Endothelial cell of umbilical vein (primary cell): ENCODE measurements around the gene SCP2. TPM values are rescaled to one million over a fixed set of nuclear protein-coding genes. Genes with fewer than 3 reads are reported as not detected.

ENCODE experiments used
- BruUV-seq: library from RNA; stranded (reverse); fragments of 400-500 nt; replicated peaks from 2 replicates; lab custom pipeline; 2021; lab: Mats Ljungman, UMichigan
- CTCF ChIA-PET: fragments of 300-600, 350-600 bp; sonication (Branson Sonifier 250); formaldehyde crosslinking; loops from one replicate; lab custom pipeline; 2021; ENCODE audit warnings: antibody characterized with exemption, inconsistent platforms; lab: Charles Lee
- POLR2A ChIA-PET: fragments of 300-600, 350-600 bp; sonication (Branson Sonifier 250); formaldehyde crosslinking; loops from one replicate; lab custom pipeline; 2021; ENCODE audit warnings: antibody characterized with exemption, inconsistent platforms; lab: Charles Lee
- DNase-seq: peaks from one replicate; pipeline ENCODE4 v3.0.0-alpha.2; 2011; ENCODE audit warnings: low read depth, low spot score
- FAIRE-seq: peaks from 2 replicates; lab custom pipeline; 2011; peaks lifted over from hg19 to GRCh38; lab: Jason Lieb, UNC
- H2AFZ ChIP-seq: 2 replicates; pipeline ENCODE4 v1.6.0; 2012; ENCODE audit warnings: low read depth, low read length, control low read depth, inconsistent platforms
- H3K27ac ChIP-seq: 2 replicates; pipeline ENCODE4 v1.5.1; 2011; ENCODE audit warnings: low read depth, mild to moderate bottlenecking, control low read depth, low read length, moderate library complexity; ENCODE audit not compliant: insufficient read depth
- H3K27me3 ChIP-seq, 2 experiments: 2 replicates each; pipeline versions ENCODE4 v1.6.0 to v1.6.1; 2011; ENCODE audit warnings: low read length in 2 of 2, mixed read lengths in 1 of 2; ENCODE audit not compliant: control insufficient read depth in 2 of 2, insufficient read depth in 2 of 2
- H3K36me3 ChIP-seq, 2 experiments: 2 replicates in 1 of 2; 3 replicates in 1 of 2; pipeline ENCODE4 v1.5.1; 2011; ENCODE audit warnings: low read length in 2 of 2, mild to moderate bottlenecking in 1 of 2, moderate library complexity in 1 of 2; ENCODE audit not compliant: control insufficient read depth in 2 of 2, insufficient read depth in 2 of 2; ENCODE audit errors: extremely low read depth in 1 of 2
- H3K4me1 ChIP-seq: 3 replicates; pipeline ENCODE4 v1.5.1; 2011; ENCODE audit warnings: mild to moderate bottlenecking, low read length; ENCODE audit not compliant: control insufficient read depth, insufficient read depth; ENCODE audit errors: extremely low read depth
- H3K4me2 ChIP-seq: 2 replicates; pipeline ENCODE4 v1.6.1; 2011; ENCODE audit warnings: low read length, control low read depth, mixed read lengths; ENCODE audit not compliant: insufficient read depth
- H3K4me3 ChIP-seq, 3 experiments: fragments of 200-600 bp in 1 of 3; sonication (generic), shearing (Covaris generic) in 1 of 3; replicated peaks in 1 of 3; 2 replicates each; pipeline ENCODE4 v1.5.1; 2011 to 2016; ENCODE audit warnings: control low read depth in 3 of 3, low read length in 3 of 3, mild to moderate bottlenecking in 2 of 3, inconsistent platforms in 1 of 3, low read depth in 1 of 3, moderate library complexity in 1 of 3; ENCODE audit not compliant: insufficient read depth in 1 of 3
- H3K79me2 ChIP-seq: 2 replicates; pipeline ENCODE4 v1.6.0; 2012; ENCODE audit warnings: low read length, inconsistent platforms; ENCODE audit not compliant: control insufficient read depth, insufficient read depth
- H3K9ac ChIP-seq: replicated peaks from 2 replicates; pipeline ENCODE3; 2011; ENCODE audit warnings: low read length, control low read depth; ENCODE audit not compliant: insufficient read depth; ENCODE audit errors: extremely low read depth
- H3K9me1 ChIP-seq: replicated peaks from 3 replicates; pipeline ENCODE4 v1.6.0; 2011; ENCODE audit warnings: mild to moderate bottlenecking, low read length; ENCODE audit not compliant: control insufficient read depth, insufficient read depth; ENCODE audit errors: extremely low read depth
- H3K9me3 ChIP-seq: replicated peaks from 2 replicates; pipeline ENCODE4 v1.5.1; 2012; ENCODE audit warnings: low read length, inconsistent platforms; ENCODE audit not compliant: control insufficient read depth, insufficient read depth
- H4K20me1 ChIP-seq: replicated peaks from 2 replicates; pipeline ENCODE3; 2011; ENCODE audit warnings: mild to moderate bottlenecking, low read length; ENCODE audit not compliant: control insufficient read depth, insufficient read depth; ENCODE audit errors: extremely low read depth
- EZH2 ChIP-seq: IDR thresholded peaks from 2 replicates; pipeline ENCODE4 v1.6.1; 2012; ENCODE audit warnings: borderline replicate concordance, low read depth, mild to moderate bottlenecking, moderate library complexity, low read length, inconsistent platforms; ENCODE audit not compliant: severe bottlenecking
- FOS ChIP-seq: IDR thresholded peaks from 2 replicates; pipeline ENCODE4 v1.6.1; 2011; ENCODE audit warnings: mild to moderate bottlenecking, low read length, moderate library complexity, borderline replicate concordance; ENCODE audit not compliant: insufficient read depth
- GATA2 ChIP-seq: IDR thresholded peaks from 2 replicates; pipeline ENCODE4 v1.7.0; 2011; ENCODE audit warnings: low read depth, mild to moderate bottlenecking, moderate library complexity, mixed read lengths, low read length; ENCODE audit not compliant: insufficient read length, insufficient read depth
- JUN ChIP-seq: IDR thresholded peaks from 2 replicates; pipeline ENCODE4 v1.6.1; 2011; ENCODE audit warnings: borderline replicate concordance, low read depth; ENCODE audit not compliant: insufficient read length, insufficient read depth
- MYC ChIP-seq: IDR thresholded peaks from one replicate; pipeline ENCODE4 v1.6.1; 2011; ENCODE audit warnings: mild to moderate bottlenecking, low read depth, low read length
- POLR2A ChIP-seq: IDR thresholded peaks from 2 replicates; pipeline ENCODE4 v1.6.1; 2012; ENCODE audit warnings: low read depth, mild to moderate bottlenecking, control low read depth, low read length
- POLR2AphosphoS5 ChIP-seq: IDR thresholded peaks from 2 replicates; pipeline ENCODE4 v1.6.1; 2012; ENCODE audit warnings: low read depth, mild to moderate bottlenecking, control low read depth, low read length, moderate library complexity; ENCODE audit not compliant: insufficient read depth
- dilution Hi-C: fragments of 300-500 bp; cut with MboI; formaldehyde crosslinking; loops from one replicate; pipeline ENCODE4 v1.15.0; 2019; ENCODE audit warnings: low sequenced_read_pairs; ENCODE audit not compliant: extremely low pct_ligation_motif_present
- intact Hi-C: fragments of 100-400 bp; cut with micrococcal nuclease; formaldehyde crosslinking; loops from one replicate; pipeline ENCODE4 v1.10.0; 2022
- polyA plus RNA-seq, 4 experiments: library from polyadenylated mRNA; depleted of rRNA in 3 of 4; stranded (reverse) in 3 of 4; unstranded in 1 of 4; fragments of >200 nt; gene quantifications; 2 replicates each; pipeline versions ENCODE4 v1.2.1 to v1.2.3, GENCODE V29; 2011 to 2012; ENCODE audit warnings: missing spikeins in 1 of 4
- total RNA-seq: library from RNA; stranded (reverse); gene quantifications from 2 replicates; pipeline ENCODE4 v1.2.3, GENCODE V29; 2021
- TF ChIP-seq, protein P1 (sequence below), 2 donors: IDR thresholded peaks; 1 replicate in 1 of 2; 2 replicates in 1 of 2; pipeline ENCODE4 v1.5.1; 2011; ENCODE audit warnings: low read length in 2 of 2, mild to moderate bottlenecking in 2 of 2, moderate library complexity in 2 of 2, control low read depth in 1 of 2, inconsistent platforms in 1 of 2, low read depth in 1 of 2; ENCODE audit not compliant: insufficient read depth in 1 of 2; ENCODE audit errors: extremely low read depth in 1 of 2
- TF ChIP-seq, protein P2 (sequence below): IDR thresholded peaks from 2 replicates; pipeline ENCODE4 v1.6.1; 2011; ENCODE audit not compliant: insufficient read depth, insufficient read length

The SCP2 gene
- total and polyA plus RNA-seq, 2 donors (not counting 3 experiments of a cell fraction or from before 2014, with no cell fraction given) = 42.4 to 92.7 TPM

DNA sequence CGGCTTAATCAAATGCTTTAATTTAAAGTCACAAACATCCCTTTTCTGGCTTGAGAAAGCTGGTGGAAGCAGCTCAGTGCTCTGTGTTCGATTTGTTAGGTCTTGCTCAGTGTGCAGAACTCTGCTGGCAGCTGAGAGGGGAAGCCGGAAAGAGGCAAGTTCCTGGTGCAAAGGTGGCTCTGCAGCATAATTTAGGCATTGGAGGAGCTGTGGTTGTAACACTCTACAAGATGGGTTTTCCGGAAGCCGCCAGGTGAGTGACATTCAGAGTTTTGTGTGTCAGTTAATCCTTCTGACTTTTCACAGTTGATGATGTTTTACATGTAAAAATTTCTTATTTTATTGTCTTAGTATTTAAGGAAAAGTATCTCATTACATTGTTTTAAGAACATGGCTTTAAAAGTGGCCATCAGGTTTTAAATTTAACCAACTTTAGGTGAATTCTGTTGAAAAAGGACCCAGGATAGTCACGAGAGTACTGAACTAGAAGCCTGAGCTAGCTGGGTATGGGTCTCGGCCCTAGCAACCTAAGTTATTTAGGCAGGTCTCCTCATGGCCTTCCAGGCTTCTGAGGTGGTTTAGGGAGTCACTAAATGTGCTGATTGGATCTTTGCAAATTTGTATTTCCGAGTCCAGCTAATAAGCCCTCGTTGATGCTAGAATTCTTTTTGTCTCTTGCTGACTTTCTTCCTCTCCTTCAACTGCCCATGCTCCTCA lies 87.9 kb downstream of the SCP2 start:
- Histone ChIP-seq H3K4me3 (peak overlapping the region; percentile 59 to 78 (median 73)), H4K20me1 (no peaks in the 10 kb centered on the region), H3K9me1 (peaks cover 3% of the 10 kb centered on the region), H3K27ac (no peak overlapping the region), H2AFZ (peak overlapping the region; percentile 82), H3K9ac (peak overlapping the region; percentile 61), H3K79me2 (peaks cover 17% of the 10 kb centered on the region), H3K36me3 (no peaks in the 10 kb centered on the region), H3K9me3 (no peaks in the 10 kb centered on the region), H3K27me3 (no peaks in the 10 kb centered on the region), H3K4me2 (peak overlapping the region; percentile 89), H3K4me1 (peaks cover 7% of the 10 kb centered on the region)
- TF ChIP-seq POLR2AphosphoS5 = peak; percentile 64
- TF ChIP-seq GATA2 = no peak
- peak; percentile 37 for TF ChIP-seq POLR2A
- FAIRE-seq (peak; percentile 87), DNase-seq (peak; percentile 86)
- BruUV-seq = TSS peak; percentile 53
- dilution Hi-C loops = no loop called here
- ChIA-PET CTCF (interaction anchor here (0.6 to 2.0 kb wide), 7 partner anchors 12 to 167 kb away, joined by 3 to 8 read pairs (median 3); partner anchors contain the start of gene PODN), POLR2A (no interaction called here)
- intact Hi-C loops = loop anchor here (2.0 kb wide), 2 partner anchors 32 to 88 kb away; partner anchors contain the start of gene SCP2

DNA sequence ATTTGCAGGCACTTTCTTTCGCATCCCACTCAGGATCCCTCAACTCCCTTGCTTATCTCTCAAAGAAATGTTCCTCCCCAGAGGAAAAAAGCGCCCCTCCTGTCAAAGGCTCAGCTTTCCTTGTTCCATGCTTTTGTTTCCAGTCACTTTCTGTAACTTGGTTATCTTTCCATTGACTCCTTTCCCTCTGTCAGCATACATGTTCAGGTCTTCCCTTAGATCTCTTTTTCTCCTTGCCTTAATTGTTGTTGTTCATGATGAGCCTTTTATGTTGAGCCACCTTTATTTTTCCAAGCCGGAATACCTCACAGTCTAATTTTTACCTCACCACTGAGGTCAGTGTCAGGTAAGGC lies 88.4 kb downstream of the SCP2 start:
- peaks cover 17% of the 10 kb centered on the region for H3K79me2 ChIP-seq
- dilution Hi-C loops = no loop called here
- H3K9me3 ChIP-seq = no peaks in the 10 kb centered on the region
- peaks cover 3% of the 10 kb centered on the region for H3K9me1 ChIP-seq
- no peaks in the 10 kb centered on the region for H4K20me1 ChIP-seq
- H3K4me1 ChIP-seq = peaks cover 7% of the 10 kb centered on the region
- CTCF ChIA-PET = interaction anchor here (1.2 to 2.0 kb wide), 3 partner anchors 11 to 167 kb away, joined by 3 to 8 read pairs (median 5); no protein-coding TSS in a partner anchor
- H3K4me3 ChIP-seq = peak overlapping the region; percentile 59 to 78 (median 73)
- TF ChIP-seq GATA2 (no peak), MYC (no peak), EZH2 (no peak), FOS (no peak), JUN (no peak), POLR2AphosphoS5 (no peak), POLR2A (no peak)
- TF ChIP-seq, protein P1, sequence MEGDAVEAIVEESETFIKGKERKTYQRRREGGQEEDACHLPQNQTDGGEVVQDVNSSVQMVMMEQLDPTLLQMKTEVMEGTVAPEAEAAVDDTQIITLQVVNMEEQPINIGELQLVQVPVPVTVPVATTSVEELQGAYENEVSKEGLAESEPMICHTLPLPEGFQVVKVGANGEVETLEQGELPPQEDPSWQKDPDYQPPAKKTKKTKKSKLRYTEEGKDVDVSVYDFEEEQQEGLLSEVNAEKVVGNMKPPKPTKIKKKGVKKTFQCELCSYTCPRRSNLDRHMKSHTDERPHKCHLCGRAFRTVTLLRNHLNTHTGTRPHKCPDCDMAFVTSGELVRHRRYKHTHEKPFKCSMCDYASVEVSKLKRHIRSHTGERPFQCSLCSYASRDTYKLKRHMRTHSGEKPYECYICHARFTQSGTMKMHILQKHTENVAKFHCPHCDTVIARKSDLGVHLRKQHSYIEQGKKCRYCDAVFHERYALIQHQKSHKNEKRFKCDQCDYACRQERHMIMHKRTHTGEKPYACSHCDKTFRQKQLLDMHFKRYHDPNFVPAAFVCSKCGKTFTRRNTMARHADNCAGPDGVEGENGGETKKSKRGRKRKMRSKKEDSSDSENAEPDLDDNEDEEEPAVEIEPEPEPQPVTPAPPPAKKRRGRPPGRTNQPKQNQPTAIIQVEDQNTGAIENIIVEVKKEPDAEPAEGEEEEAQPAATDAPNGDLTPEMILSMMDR (IDR thresholded peaks at IDR 0.05; ENCODE audit: extremely low read depth in 1 of 2, insufficient read depth in 1 of 2, low read depth in 1 of 2, low read length in 2 of 2) = no peak
- TF ChIP-seq, protein P2, sequence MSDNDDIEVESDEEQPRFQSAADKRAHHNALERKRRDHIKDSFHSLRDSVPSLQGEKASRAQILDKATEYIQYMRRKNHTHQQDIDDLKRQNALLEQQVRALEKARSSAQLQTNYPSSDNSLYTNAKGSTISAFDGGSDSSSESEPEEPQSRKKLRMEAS = no peak
- H2AFZ ChIP-seq = peak overlapping the region; percentile 34
- intact Hi-C loops = loop anchor here (2.0 kb wide), 2 partner anchors 31 to 89 kb away; partner anchors contain the start of gene SCP2
- no peak overlapping the region for H3K27ac ChIP-seq
- no peaks in the 10 kb centered on the region for H3K27me3 ChIP-seq
- peak; percentile 26 for DNase-seq
- peak overlapping the region; percentile 89 for H3K4me2 ChIP-seq
- no peak for FAIRE-seq
- POLR2A ChIA-PET = no interaction called here
- H3K36me3 ChIP-seq = no peaks in the 10 kb centered on the region
- no TSS peak for BruUV-seq
- H3K9ac ChIP-seq = peak overlapping the region; percentile 61
